NCI-H510A (cell line): ENCODE measurements around the gene CTSE.

Experiments
- DNase-seq: peaks from one replicate; lab custom pipeline; 2025; lab: John Stamatoyannopoulos, UW

CTSE gene

GRCh38 chr1:205971082-205971481 lies 52.6 kb downstream of the CTSE start:
- no peak for DNase-seq

- no peak for DNase-seq
These were observed 53.2 kb downstream of the CTSE start for GRCh38 chr1:205970486-205970885.

DNA sequence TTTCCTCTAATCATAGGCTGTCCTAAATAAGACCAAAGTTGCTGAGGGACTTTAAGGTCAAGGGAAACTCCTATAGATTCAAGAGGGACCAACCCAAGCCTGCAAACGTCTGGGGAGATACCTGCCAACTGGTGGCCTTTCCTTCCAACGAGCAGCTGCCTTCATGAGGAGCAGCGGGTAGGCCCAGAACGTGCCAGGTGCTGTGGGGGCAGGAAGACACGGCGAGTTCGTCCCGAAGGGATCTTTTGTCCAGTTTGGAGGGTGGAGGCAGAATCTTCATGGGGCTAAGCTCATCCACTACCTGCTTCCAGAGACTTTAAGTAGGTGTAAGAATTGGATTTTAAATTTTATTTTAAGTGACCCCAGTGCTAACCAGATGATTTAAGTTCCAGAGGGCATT lies 54.5 kb downstream of the CTSE start:
- DNase-seq: no peak

GRCh38 chr1:205967554-205968335 lies 56.0 kb downstream of the CTSE start:
- DNase-seq: no peak

DNA sequence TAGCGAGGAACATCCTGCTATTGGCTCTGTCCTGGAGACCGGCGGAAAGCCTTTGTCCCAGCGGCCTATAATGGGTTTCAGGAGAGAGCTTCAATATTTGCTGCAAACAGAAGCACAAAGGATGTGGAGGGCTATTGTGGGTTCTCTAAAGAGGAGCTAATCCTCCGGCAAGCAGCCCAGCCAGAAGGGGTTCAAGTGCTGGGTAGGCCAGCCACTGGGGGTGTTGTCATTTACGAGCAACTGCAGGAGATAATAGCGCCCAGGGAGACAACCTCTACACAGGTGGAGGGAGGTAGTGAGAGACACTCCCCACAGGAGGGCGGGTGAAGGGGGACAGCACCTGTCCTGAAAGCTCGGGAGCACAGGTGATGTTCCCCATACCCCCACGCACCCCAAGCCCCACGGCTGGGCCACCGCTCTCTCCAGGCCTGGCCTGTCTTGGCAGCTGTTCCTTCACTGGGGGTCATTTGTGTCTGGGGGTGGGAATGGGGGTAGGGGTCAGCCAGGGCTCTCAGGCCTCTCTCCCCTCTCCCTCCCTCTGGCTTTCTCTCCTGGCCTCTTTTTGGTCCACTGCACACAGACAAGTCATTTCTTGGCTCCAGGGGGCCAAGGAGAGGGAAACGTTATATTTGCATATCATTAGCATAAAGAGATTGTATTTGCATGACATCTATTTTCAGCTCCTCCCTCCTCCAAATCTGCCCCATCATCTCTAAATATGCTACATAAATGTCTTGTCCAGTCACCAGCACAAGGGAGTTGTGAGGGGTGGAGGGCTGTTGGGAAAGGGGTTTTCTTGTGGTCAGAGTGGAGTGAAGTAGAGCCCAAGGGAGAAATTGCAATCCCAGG lies 58.4 kb downstream of the CTSE start:
- peak; percentile 95 for DNase-seq

GRCh38 chr1:205963352-205964155 lies 60.1 kb downstream of the CTSE start:
- no peak for DNase-seq

DNA sequence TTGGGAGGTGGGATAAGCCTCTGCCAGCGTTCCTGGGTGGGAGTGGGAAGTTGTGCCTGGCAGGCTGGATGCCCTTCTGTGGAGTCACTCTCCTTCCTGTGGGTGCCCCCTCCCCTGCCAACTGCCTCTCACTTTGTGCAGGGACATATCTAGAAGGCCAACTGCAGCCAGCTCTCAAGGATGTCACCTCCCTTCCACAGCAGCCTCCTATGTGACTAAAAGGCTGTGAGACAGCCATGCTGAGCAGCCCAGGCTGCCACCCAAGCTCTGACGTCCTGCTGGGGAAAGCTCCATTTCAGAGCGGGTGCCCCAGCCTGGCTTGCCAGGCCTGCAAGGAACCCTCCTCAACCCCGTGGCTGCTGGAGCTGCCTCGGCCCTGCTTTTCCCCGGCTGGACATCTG lies 60.9 kb downstream of the CTSE start:
- no peak for DNase-seq

- peak; percentile 28 for DNase-seq
These were observed 61.5 kb downstream of the CTSE start for GRCh38 chr1:205961991-205962820.

DNA sequence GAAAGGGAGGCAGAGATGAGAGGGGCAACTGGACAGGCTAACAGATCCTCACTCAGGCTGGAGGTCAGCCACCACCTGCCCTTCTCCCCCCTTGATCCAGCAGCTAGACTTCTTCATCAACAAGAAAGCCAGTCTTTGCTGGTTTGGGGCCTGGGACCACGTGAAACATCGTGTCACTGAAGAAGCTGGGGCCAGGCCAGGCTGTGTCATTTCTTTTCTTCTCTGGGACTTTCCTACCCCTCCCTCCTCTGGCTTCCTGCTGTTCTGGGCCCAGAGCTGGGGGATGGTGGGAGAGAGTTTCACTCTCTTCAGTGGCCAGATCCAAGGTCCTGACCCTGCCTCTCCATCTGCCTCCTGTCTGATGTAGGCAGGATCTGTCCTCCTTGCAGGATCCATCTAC lies 62.3 kb downstream of the CTSE start:
- DNase-seq: no peak

- DNase-seq: no peak
These were observed 63.9 kb downstream of the CTSE start for GRCh38 chr1:205959789-205960188.
